ENCODE results near the gene ARHGAP24.
"Not testable (repeated sequence)": the region's sequence is repeated elsewhere in the genome, so short reads cannot be mapped to it uniquely, and the experiment has no call there.

Gene ARHGAP24

DNA sequence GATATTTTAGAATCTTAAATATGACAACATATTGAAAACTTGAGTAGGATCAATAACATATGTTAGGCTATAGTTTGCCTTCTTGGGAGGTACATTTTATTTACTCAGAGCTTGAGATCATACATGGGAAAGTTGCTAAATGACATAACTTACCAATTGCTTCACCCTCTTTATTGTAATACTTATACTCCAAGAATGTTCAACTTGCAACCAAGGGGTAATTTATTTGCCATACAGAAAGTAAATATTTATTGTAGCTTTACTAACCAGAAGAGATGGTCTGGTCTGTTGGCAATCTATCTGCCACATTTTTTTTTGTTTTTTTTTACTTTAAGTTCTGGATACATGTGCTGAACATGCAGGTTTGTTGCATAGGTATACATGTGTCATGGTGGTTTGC lies 426.6 kb downstream of the ARHGAP24 start:
- ChIA-PET CTCF (no interaction called here), POLR2A (no interaction called here)
- DNase-seq (ENCODE audit: extremely low spot score) = no peak
- no peak for TF ChIP-seq ARNT (IDR thresholded peaks at IDR 0.05)
- no peak for TF ChIP-seq TARDBP (IDR thresholded peaks at IDR 0.05)
- no peak for TF ChIP-seq SUZ12 (IDR thresholded peaks at IDR 0.05)
- no peak for TF ChIP-seq CTBP1 (IDR thresholded peaks at IDR 0.05; ENCODE audit: borderline replicate concordance)
- TF ChIP-seq ZNF384 (IDR thresholded peaks at IDR 0.05) = no peak
- TF ChIP-seq, protein P1, sequence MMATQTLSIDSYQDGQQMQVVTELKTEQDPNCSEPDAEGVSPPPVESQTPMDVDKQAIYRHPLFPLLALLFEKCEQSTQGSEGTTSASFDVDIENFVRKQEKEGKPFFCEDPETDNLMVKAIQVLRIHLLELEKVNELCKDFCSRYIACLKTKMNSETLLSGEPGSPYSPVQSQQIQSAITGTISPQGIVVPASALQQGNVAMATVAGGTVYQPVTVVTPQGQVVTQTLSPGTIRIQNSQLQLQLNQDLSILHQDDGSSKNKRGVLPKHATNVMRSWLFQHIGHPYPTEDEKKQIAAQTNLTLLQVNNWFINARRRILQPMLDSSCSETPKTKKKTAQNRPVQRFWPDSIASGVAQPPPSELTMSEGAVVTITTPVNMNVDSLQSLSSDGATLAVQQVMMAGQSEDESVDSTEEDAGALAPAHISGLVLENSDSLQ (IDR thresholded peaks at IDR 0.05) = no peak
- TF ChIP-seq HDGF (IDR thresholded peaks at IDR 0.05; ENCODE audit: borderline replicate concordance) = no peak
- TF ChIP-seq LEF1 (IDR thresholded peaks at IDR 0.05; ENCODE audit: borderline replicate concordance) = no peak
- no peak for TF ChIP-seq FOXA1 (IDR thresholded peaks at IDR 0.05)
- no peak for TF ChIP-seq FOXK2 (IDR thresholded peaks at IDR 0.05)
- TF ChIP-seq BHLHE40 (IDR thresholded peaks at IDR 0.05; ENCODE audit: borderline replicate concordance) = no peak
- no peak for TF ChIP-seq ELF4 (IDR thresholded peaks at IDR 0.05)
- TF ChIP-seq L3MBTL2 (conservative IDR thresholded peaks at IDR 0.05) = no peak
- no peak for TF ChIP-seq NFRKB (IDR thresholded peaks at IDR 0.05)
- TF ChIP-seq SP1 (IDR thresholded peaks at IDR 0.05) = no peak
- no peak for TF ChIP-seq FOXM1 (IDR thresholded peaks at IDR 0.05; ENCODE audit: borderline replicate concordance)

DNA sequence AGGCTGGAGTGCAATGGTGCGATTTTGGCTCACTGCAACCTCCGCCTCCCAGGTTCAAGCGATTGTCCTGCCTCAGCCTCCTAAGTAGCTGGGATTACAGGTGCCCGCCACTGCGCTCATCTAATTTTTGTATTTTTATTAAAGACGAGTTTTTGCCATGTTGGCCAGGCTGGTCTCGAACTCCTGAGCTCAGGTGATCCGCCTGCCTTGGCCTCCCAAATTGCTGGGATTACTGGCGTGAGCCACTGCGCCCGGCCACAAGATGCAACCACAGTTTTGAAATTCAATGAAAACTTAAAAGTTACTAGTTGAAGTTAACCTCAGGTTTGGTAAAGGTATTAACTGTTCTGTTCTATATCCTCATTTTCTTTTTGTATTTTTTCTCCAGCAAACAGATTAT lies 427.7 kb downstream of the ARHGAP24 start:
- DNase-seq (ENCODE audit: extremely low spot score); CTCF ChIA-PET; POLR2A ChIA-PET: not testable (repeated sequence)

DNA sequence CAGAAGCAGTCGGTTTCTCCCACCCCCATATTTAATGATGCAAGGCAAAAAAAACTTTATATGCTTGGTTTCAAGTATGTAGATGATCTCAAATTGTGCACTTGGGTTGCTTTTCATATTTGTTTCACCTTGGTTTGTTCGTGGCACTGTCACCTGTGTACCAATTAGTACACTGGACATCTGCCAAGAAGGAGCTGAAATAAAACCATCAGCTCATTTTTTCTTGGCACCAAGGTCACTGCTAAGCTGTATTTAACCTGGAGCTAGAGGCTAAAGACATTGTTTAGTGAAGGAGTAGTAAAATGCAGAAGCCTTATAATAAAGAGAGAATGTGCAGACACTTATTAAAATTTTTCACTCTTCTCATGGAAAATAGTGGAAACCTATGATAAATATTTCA lies 430.8 kb downstream of the ARHGAP24 start:
- no peak for TF ChIP-seq FOXA1 (IDR thresholded peaks at IDR 0.05)
- TF ChIP-seq LEF1 (IDR thresholded peaks at IDR 0.05; ENCODE audit: borderline replicate concordance) = no peak
- no peak for TF ChIP-seq ELF4 (IDR thresholded peaks at IDR 0.05)
- no peak for TF ChIP-seq ARNT (IDR thresholded peaks at IDR 0.05)
- TF ChIP-seq L3MBTL2 (conservative IDR thresholded peaks at IDR 0.05) = no peak
- no peak for TF ChIP-seq SP1 (IDR thresholded peaks at IDR 0.05)
- no peak for DNase-seq (ENCODE audit: extremely low spot score)
- ChIA-PET CTCF (interaction anchor here (1.0 kb wide), 1 partner anchor 109 kb away, joined by 5 read pairs; no protein-coding TSS in a partner anchor), POLR2A (no interaction called here)

DNA sequence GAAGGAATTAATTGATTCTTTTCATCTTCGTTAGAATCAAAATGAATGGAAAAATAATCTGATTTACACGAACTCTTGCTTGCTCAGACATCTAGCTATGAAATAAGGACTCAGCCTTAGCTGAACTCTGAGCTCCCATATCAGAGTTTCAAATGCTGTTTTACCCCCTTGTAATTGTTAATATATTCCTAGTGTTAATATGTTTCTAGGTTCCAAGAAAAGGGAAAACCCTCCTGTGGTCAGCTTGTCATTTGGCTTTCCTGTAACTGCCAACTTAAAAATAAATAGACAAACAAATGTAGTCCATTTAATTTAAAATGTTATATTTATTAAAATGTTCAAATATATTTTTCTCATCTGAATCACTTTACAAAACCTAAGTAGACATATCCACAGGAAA lies 432.1 kb downstream of the ARHGAP24 start:
- DNase-seq (ENCODE audit: extremely low spot score) = no peak
- ChIA-PET CTCF (interaction anchor here (1.0 kb wide), 1 partner anchor 110 kb away, joined by 5 read pairs; no protein-coding TSS in a partner anchor), POLR2A (no interaction called here)
- no peak for TF ChIP-seq TARDBP (IDR thresholded peaks at IDR 0.05)
- no peak for TF ChIP-seq CTBP1 (IDR thresholded peaks at IDR 0.05; ENCODE audit: borderline replicate concordance)
- no peak for TF ChIP-seq BHLHE40 (IDR thresholded peaks at IDR 0.05; ENCODE audit: borderline replicate concordance)

DNA sequence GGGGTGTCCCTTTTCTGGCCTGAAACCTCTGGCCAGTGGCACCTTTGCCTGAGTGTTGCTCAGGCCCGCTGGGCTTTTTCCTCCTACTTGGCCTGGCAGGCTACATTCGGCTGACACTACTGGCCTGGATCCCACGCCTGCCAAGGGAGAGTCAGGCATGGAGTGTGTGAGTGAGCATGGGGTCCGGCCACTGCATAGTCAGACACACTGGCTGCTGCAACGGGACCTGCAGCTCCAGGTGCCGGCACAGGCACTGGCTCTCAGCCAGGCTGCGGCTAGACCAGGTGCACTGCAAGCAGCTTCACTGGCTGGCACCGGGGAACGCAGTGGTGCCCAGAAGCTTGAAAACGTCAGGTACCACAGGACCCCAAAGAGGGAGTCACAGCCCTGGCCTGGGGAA lies 434.9 kb downstream of the ARHGAP24 start:
- no peak for DNase-seq (ENCODE audit: extremely low spot score)
- ChIA-PET CTCF (no interaction called here), POLR2A (no interaction called here)
- TF ChIP-seq LEF1 (IDR thresholded peaks at IDR 0.05; ENCODE audit: borderline replicate concordance) = no peak
- TF ChIP-seq, protein P1 (IDR thresholded peaks at IDR 0.05) = no peak
- no peak for TF ChIP-seq SP1 (IDR thresholded peaks at IDR 0.05)
- no peak for TF ChIP-seq SUZ12 (IDR thresholded peaks at IDR 0.05)
- no peak for TF ChIP-seq FOXK2 (IDR thresholded peaks at IDR 0.05)
- no peak for TF ChIP-seq TARDBP (IDR thresholded peaks at IDR 0.05)
- no peak for TF ChIP-seq NFRKB (IDR thresholded peaks at IDR 0.05)
- TF ChIP-seq ZNF384 (IDR thresholded peaks at IDR 0.05) = no peak
- no peak for TF ChIP-seq BHLHE40 (IDR thresholded peaks at IDR 0.05; ENCODE audit: borderline replicate concordance)
- no peak for TF ChIP-seq FOXM1 (IDR thresholded peaks at IDR 0.05; ENCODE audit: borderline replicate concordance)

DNA sequence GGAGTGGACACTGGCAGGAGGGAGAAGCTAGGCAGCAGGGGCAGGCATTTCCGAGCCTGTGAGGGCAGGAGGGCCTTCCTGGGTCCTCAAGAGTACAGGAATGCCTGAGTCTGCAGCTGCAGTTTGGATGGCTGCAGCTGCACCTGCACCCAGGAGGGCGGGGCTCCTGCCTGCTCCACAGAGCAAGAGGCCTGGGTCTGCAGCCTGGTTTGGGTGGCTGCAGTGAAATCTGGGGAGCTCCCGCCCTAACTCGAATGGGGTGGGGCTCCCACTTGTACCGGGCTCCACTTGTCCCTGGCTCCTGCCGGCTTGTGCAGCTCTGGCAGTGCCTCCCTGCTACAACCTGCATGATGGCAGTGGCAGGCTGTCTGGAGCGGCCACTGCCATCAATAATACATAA lies 436.0 kb downstream of the ARHGAP24 start:
- TF ChIP-seq, protein P1 (IDR thresholded peaks at IDR 0.05) = no peak
- TF ChIP-seq SUZ12 (IDR thresholded peaks at IDR 0.05) (no peak), L3MBTL2 (conservative IDR thresholded peaks at IDR 0.05) (no peak), ARNT (IDR thresholded peaks at IDR 0.05) (no peak), TARDBP (IDR thresholded peaks at IDR 0.05) (no peak), FOXK2 (IDR thresholded peaks at IDR 0.05) (no peak), NFRKB (IDR thresholded peaks at IDR 0.05) (no peak), BHLHE40 (IDR thresholded peaks at IDR 0.05; ENCODE audit: borderline replicate concordance) (no peak), SP1 (IDR thresholded peaks at IDR 0.05) (no peak), ELF4 (IDR thresholded peaks at IDR 0.05) (no peak), CTBP1 (IDR thresholded peaks at IDR 0.05; ENCODE audit: borderline replicate concordance) (no peak), FOXM1 (IDR thresholded peaks at IDR 0.05; ENCODE audit: borderline replicate concordance) (no peak), ZNF384 (IDR thresholded peaks at IDR 0.05) (no peak), LEF1 (IDR thresholded peaks at IDR 0.05; ENCODE audit: borderline replicate concordance) (no peak), HDGF (IDR thresholded peaks at IDR 0.05; ENCODE audit: borderline replicate concordance) (no peak), FOXA1 (IDR thresholded peaks at IDR 0.05) (no peak)
- POLR2A ChIA-PET = no interaction called here
- DNase-seq (ENCODE audit: extremely low spot score) = no peak
- CTCF ChIA-PET = no interaction called here
